ENCODE results near the gene RCVRN.

- TF ChIP-seq, protein P1, sequence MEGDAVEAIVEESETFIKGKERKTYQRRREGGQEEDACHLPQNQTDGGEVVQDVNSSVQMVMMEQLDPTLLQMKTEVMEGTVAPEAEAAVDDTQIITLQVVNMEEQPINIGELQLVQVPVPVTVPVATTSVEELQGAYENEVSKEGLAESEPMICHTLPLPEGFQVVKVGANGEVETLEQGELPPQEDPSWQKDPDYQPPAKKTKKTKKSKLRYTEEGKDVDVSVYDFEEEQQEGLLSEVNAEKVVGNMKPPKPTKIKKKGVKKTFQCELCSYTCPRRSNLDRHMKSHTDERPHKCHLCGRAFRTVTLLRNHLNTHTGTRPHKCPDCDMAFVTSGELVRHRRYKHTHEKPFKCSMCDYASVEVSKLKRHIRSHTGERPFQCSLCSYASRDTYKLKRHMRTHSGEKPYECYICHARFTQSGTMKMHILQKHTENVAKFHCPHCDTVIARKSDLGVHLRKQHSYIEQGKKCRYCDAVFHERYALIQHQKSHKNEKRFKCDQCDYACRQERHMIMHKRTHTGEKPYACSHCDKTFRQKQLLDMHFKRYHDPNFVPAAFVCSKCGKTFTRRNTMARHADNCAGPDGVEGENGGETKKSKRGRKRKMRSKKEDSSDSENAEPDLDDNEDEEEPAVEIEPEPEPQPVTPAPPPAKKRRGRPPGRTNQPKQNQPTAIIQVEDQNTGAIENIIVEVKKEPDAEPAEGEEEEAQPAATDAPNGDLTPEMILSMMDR (IDR thresholded peaks at IDR 0.05; ENCODE audit: insufficient read depth, low read length, poor library complexity, severe bottlenecking), result no peak
- no peak for TF ChIP-seq EZH2phosphoT487 (conservative IDR thresholded peaks at IDR 0.05; ENCODE audit: low read length)
Observed at GRCh38 chr17:9918804-9919352, 13.8 kb upstream of the RCVRN start.
